GM21717 (cell line): ENCODE data around the gene WNK2.
"Not testable (repeated sequence)": the region's sequence is repeated elsewhere in the genome, so short reads cannot be mapped to it uniquely, and the experiment has no call there.

Experiments
- ATAC-seq: cut with Tn5 transposase; IDR thresholded peaks from one replicate; pipeline ENCODE4 v1.9.1; 2021; ENCODE audit warnings: mild to moderate bottlenecking, moderate library complexity; ENCODE audit not compliant: unreplicated experiment

Gene WNK2

GRCh38 chr9:93321220-93321610 lies 137.3 kb downstream of the WNK2 start:
- ATAC-seq: no peak

DNA sequence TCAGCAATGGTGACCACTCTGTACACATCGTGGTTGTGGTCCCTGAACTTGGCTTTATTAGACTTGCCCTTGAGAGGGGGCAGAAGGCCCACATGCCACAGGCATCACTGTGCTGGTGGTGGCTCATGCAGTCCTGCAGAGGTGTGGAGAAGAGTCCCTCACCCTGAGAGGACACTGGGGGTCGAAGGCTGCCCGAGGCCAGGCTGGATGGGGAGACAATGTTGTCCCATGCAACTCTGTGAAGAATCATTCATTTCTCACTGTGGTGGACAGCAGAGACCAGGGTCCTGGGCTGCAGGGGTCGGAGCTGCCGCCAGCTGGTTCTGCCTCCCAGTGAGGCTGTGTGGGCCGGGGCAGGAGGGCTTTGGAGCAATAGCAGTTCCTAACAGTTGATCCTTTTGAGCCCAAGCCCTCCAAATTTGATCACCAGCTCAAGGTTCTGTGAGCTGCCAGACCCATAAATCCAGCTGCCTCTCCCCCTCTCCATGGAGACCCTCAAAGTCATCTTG lies 139.6 kb downstream of the WNK2 start:
- not testable (repeated sequence) for ATAC-seq

GRCh38 chr9:93324191-93324834 lies 140.4 kb downstream of the WNK2 start:
- no peak for ATAC-seq

GRCh38 chr9:93325307-93326035 lies 141.5 kb downstream of the WNK2 start:
- ATAC-seq: no peak

DNA sequence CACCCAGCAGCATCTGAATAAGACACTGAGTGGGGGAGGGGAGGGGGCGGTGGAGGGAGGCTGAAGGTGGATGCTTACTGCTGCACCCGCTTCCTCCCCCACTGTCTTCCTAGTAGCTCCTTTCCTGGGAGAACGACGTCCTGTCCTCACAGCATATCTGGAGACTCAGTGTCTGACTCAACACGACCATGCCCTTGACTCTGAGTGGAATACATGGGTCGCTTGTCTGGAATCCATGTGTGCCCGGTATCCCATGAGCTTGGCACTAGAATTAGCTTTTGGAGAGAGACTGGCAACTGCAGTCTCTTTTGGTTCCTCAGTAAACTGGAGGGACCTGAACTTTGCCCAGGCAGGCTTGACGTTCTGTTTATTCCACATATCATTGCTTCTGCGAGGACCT lies 142.1 kb downstream of the WNK2 start:
- no peak for ATAC-seq

- no peak for ATAC-seq
Observed at GRCh38 chr9:93326654-93327053, 142.7 kb downstream of the WNK2 start.

DNA sequence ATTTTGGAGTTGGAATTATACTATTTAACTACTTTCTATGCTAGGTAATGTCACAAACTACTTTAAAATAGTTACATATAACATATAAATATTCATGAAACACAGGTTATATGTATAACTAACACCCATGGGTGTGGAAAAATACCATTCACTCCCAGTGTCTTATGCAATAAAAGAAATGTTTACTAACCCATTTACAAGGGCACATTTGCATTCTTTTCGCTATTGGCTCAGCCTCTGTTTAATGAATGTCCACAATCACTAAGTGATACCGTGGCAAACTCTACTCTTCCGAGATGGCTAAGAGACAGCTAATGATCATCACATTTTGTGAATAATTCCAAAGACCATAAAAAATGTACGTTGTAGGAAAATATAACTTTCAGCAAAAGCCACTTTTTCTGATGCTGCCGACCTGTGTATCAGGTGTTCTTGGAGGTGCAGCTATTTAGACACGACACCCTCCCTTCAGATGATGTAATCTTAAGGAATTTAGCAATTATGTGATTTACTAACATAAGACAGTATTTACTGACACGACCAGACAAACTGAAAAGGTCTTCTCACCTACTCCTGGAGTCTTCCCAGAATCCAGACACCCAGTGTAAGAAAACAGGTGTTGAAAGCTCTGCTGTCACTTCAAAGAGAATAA lies 145.8 kb downstream of the WNK2 start:
- no peak for ATAC-seq

- no peak for ATAC-seq
Observed at GRCh38 chr9:93332317-93332716, 148.4 kb downstream of the WNK2 start.

DNA sequence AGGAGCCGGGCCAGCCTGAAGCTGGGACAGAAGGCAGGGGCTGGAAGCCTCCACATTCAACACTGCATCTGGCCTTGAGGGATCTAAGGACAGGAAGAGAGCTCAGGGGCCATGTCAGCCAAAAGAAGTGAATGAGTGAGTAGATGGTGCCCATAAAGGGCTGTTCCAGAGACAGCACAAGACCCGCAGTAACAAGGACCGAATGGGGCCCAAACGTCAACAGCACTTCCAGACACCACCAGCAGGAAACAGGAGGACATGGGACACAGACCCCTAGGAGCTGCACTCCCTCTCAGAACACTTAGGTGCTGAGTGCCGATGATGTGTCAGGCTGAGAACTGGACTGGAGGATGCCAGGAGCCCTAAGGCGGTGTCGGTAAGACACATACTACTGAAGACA lies 152.8 kb downstream of the WNK2 start:
- no peak for ATAC-seq

- ATAC-seq: not testable (repeated sequence)
Observed at GRCh38 chr9:93338196-93338595, 154.3 kb downstream of the WNK2 start.

DNA sequence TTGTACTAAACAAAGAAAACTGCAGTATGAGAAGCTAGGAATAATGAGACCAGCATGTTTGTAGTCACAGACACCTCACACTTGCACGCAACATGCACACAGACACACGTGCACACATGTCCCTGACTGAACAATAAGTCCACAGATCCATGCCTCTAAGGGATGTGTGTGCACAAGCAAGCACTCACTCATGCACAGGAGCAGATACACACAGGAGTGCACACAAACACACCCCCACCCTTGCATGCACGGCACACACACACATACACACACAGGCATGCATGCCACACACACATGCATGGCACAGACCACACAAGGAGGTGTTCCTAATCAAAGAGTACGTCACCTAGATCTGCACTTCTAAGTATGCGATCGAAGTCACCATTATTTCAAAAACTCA lies 156.2 kb downstream of the WNK2 start:
- no peak for ATAC-seq

DNA sequence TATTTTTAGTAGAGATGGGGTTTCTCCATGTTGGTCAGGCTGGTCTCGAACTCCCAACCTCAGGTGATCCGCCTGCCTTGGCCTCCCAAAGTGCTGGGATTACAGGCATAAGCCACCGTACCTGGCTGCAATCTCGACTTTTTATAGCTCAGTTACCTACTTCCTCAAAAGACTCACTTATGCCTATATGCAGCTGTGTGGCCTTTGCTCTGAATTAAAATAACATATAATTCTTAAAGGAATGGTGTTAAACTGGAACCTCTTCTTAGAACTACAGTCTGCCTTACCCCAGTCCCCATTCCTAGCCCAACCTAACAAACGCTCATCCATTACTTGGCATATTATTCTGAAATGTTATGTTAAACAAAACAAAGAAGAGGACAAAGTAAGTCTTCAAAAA lies 157.9 kb downstream of the WNK2 start:
- not testable (repeated sequence) for ATAC-seq

DNA sequence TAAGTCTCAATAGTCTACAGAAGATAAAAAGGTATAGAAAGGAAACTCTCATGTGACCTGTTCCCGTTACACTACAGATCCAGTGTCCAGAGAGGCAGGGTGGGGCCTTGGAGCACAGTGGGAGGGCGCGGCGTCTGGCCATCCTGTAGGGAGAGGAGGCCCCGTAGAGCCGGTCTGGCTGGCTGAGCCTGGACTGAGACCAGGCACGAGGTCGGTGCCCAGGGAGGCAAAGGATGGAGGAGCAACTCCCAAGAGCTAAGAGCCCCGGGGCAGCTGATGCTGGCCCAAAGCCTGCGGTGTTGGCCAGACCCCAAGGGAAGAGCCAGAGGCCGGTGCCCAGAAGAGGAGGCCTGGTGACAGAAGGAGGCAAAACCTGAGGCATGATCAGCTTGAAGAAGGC lies 158.5 kb downstream of the WNK2 start:
- not testable (repeated sequence) for ATAC-seq

GRCh38 chr9:93343663-93344062 lies 159.7 kb downstream of the WNK2 start:
- ATAC-seq: no peak

DNA sequence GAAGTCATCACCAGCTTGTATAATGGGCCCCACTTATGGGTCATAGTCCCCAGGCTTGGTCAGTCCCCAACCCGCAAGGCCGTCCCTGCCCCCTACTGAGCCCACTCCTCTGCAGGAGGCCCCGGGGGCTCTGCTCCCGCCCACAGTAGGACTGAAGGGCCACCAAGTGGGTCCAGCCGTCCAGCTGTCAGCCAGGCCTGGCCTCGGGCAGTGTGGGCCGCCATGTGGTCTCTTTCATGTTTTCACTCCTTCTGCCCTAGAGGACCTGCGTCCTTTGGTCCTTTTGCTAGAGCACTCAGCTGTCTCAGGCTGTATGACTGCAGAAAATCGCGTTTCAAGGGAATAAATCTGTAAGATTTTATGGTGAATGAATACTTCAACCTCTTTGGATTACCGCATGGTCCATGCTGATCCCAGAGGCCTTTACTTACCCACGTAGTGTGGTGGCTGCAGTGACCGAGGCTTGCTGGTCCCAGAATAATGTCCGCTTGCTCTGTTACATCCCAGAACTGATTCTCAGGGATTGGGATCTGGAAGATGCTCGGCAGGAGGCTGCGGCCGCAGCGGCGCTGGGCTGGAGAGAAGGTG lies 161.8 kb downstream of the WNK2 start:
- ATAC-seq: no peak

GRCh38 chr9:93346231-93347112 lies 162.5 kb downstream of the WNK2 start:
- ATAC-seq: no peak

GRCh38 chr9:93347371-93347975 lies 163.5 kb downstream of the WNK2 start:
- not testable (repeated sequence) for ATAC-seq

DNA sequence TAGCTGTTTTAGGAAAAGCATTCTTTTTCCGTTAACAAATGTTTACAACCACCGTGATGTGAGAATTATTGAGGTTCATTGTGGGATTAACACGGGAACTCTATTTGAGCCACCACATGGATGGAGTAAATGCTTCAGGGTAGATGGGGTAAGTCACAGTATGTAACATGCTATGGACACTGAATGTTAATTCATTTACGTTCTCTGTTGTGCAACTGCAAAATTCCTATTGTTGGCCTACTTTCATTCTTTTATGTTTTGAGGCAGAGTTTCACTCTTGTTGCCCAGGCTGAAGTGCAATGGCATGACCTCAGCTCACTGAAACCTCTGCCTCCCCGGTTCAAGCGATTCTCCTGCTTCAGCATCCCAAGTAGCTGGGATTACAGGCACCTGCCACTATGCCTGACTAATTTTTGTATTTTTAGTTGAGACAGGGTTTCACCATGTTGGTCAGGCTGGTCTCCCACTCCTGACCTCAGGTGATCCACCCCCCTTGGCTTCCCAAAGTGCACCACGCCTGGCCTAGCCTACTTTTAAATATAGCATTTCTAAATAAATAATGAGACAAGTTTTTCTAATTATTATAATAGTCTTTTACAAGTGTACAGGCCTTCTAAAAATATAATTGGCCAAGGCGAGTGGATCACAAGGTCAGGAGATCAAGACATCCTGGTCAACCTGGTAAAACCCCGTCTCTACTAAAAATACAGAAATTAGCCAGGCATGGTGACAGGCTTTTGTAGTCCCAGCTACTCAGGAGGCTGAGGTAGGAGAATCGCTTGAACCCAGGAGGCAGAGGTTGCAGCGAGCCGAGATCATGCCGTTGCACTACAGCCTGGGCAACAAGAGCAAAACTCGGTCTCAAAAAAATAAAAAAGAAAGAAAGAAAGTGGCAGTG lies 169.7 kb downstream of the WNK2 start:
- ATAC-seq: not testable (repeated sequence)

GRCh38 chr9:93354451-93354850 lies 170.5 kb downstream of the WNK2 start:
- ATAC-seq: no peak
